ENCODE measurements around the gene CAMK4. TPM values are rescaled to one million over a fixed set of nuclear protein-coding genes. Genes with fewer than 3 reads are reported as not detected.

The CAMK4 gene
- total RNA-seq, 2 experiments from 2014 or later: 66.6 to 68.0 TPM

- H3K9me3 Mint-ChIP-seq: peaks cover 18% of the 10 kb centered on the region
- peaks cover 53% of the 10 kb centered on the region for H3K36me3 Mint-ChIP-seq
- H3K4me3 Mint-ChIP-seq: no peak overlapping the region
- peaks cover 15% of the 10 kb centered on the region for H3K4me1 Mint-ChIP-seq
- no peak for DNase-seq
- H3K27ac Mint-ChIP-seq: peak overlapping the region; percentile 73
- H3K27me3 Mint-ChIP-seq: no peaks in the 10 kb centered on the region
Measured at GRCh38 chr5:111461934-111462333, 237.8 kb downstream of the CAMK4 start.

GRCh38 chr5:111463311-111463710 is 239.1 kb downstream of the CAMK4 start:
- H3K9me3 Mint-ChIP-seq: peaks cover 18% of the 10 kb centered on the region
- H3K36me3 Mint-ChIP-seq: peaks cover 53% of the 10 kb centered on the region
- no peak for DNase-seq
- peaks cover 15% of the 10 kb centered on the region for H3K4me1 Mint-ChIP-seq
- no peak overlapping the region for H3K27ac Mint-ChIP-seq
- no peak overlapping the region for H3K4me3 Mint-ChIP-seq
- no peaks in the 10 kb centered on the region for H3K27me3 Mint-ChIP-seq

- Mint-ChIP-seq H3K4me3 (no peak overlapping the region), H3K27ac (peak overlapping the region; percentile 8), H3K4me1 (peaks cover 3% of the 10 kb centered on the region), H3K36me3 (peaks cover 37% of the 10 kb centered on the region), H3K9me3 (peaks cover 12% of the 10 kb centered on the region), H3K27me3 (no peaks in the 10 kb centered on the region)
- DNase-seq: no peak
Measured at GRCh38 chr5:111469293-111469896, 245.2 kb downstream of the CAMK4 start.

- no peak overlapping the region for H3K27ac Mint-ChIP-seq
- peaks cover 34% of the 10 kb centered on the region for H3K36me3 Mint-ChIP-seq
- no peaks in the 10 kb centered on the region for H3K27me3 Mint-ChIP-seq
- H3K9me3 Mint-ChIP-seq: peaks cover 10% of the 10 kb centered on the region
- DNase-seq: no peak
- H3K4me3 Mint-ChIP-seq: no peak overlapping the region
- peaks cover 3% of the 10 kb centered on the region for H3K4me1 Mint-ChIP-seq
Measured at GRCh38 chr5:111469903-111470302, 245.7 kb downstream of the CAMK4 start.

GRCh38 chr5:111472096-111472495 is 247.9 kb downstream of the CAMK4 start:
- H3K27ac Mint-ChIP-seq: no peak overlapping the region
- H3K36me3 Mint-ChIP-seq: peaks cover 27% of the 10 kb centered on the region
- no peak for DNase-seq
- peaks cover 3% of the 10 kb centered on the region for H3K4me1 Mint-ChIP-seq
- H3K4me3 Mint-ChIP-seq: no peak overlapping the region
- peaks cover 4% of the 10 kb centered on the region for H3K9me3 Mint-ChIP-seq
- no peaks in the 10 kb centered on the region for H3K27me3 Mint-ChIP-seq

GRCh38 chr5:111472579-111472978 is 248.4 kb downstream of the CAMK4 start:
- Mint-ChIP-seq H3K4me3 (no peak overlapping the region), H3K9me3 (peaks cover 4% of the 10 kb centered on the region), H3K36me3 (peaks cover 23% of the 10 kb centered on the region), H3K27me3 (no peaks in the 10 kb centered on the region), H3K27ac (peak overlapping the region; percentile 26), H3K4me1 (peaks cover 3% of the 10 kb centered on the region)
- DNase-seq: no peak

- peaks cover 13% of the 10 kb centered on the region for H3K36me3 Mint-ChIP-seq
- no peak for DNase-seq
- H3K27me3 Mint-ChIP-seq: no peaks in the 10 kb centered on the region
- H3K27ac Mint-ChIP-seq: no peak overlapping the region
- H3K4me3 Mint-ChIP-seq: no peak overlapping the region
- H3K9me3 Mint-ChIP-seq: no peaks in the 10 kb centered on the region
- no peaks in the 10 kb centered on the region for H3K4me1 Mint-ChIP-seq
Measured at GRCh38 chr5:111478266-111478665, 254.1 kb downstream of the CAMK4 start.

- Mint-ChIP-seq H3K9me3 (no peaks in the 10 kb centered on the region), H3K36me3 (peaks cover 13% of the 10 kb centered on the region), H3K27me3 (no peaks in the 10 kb centered on the region), H3K27ac (no peak overlapping the region), H3K4me3 (no peak overlapping the region), H3K4me1 (no peaks in the 10 kb centered on the region)
- DNase-seq: no peak
Measured at GRCh38 chr5:111478898-111479297, 254.7 kb downstream of the CAMK4 start.

GRCh38 chr5:111480346-111480745 is 256.2 kb downstream of the CAMK4 start:
- peaks cover 14% of the 10 kb centered on the region for H3K36me3 Mint-ChIP-seq
- no peak overlapping the region for H3K4me3 Mint-ChIP-seq
- no peaks in the 10 kb centered on the region for H3K4me1 Mint-ChIP-seq
- no peaks in the 10 kb centered on the region for H3K9me3 Mint-ChIP-seq
- DNase-seq: no peak
- H3K27ac Mint-ChIP-seq: no peak overlapping the region
- no peaks in the 10 kb centered on the region for H3K27me3 Mint-ChIP-seq

- peak overlapping the region; percentile 8 for H3K4me3 Mint-ChIP-seq
- peak overlapping the region; percentile 65 for H3K27ac Mint-ChIP-seq
- H3K27me3 Mint-ChIP-seq: no peaks in the 10 kb centered on the region
- H3K9me3 Mint-ChIP-seq: no peaks in the 10 kb centered on the region
- H3K4me1 Mint-ChIP-seq: peaks cover 11% of the 10 kb centered on the region
- H3K36me3 Mint-ChIP-seq: peaks cover 23% of the 10 kb centered on the region
- DNase-seq: no peak
Measured at GRCh38 chr5:111486055-111486454, 261.9 kb downstream of the CAMK4 start.

- H3K36me3 Mint-ChIP-seq: peaks cover 23% of the 10 kb centered on the region
- H3K27ac Mint-ChIP-seq: no peak overlapping the region
- H3K9me3 Mint-ChIP-seq: no peaks in the 10 kb centered on the region
- H3K4me1 Mint-ChIP-seq: peaks cover 11% of the 10 kb centered on the region
- H3K27me3 Mint-ChIP-seq: no peaks in the 10 kb centered on the region
- H3K4me3 Mint-ChIP-seq: no peak overlapping the region
- DNase-seq: no peak
Measured at GRCh38 chr5:111486926-111487325, 262.7 kb downstream of the CAMK4 start.

- Mint-ChIP-seq H3K27me3 (no peaks in the 10 kb centered on the region), H3K4me1 (peaks cover 11% of the 10 kb centered on the region), H3K36me3 (peaks cover 28% of the 10 kb centered on the region), H3K27ac (no peak overlapping the region), H3K9me3 (no peaks in the 10 kb centered on the region), H3K4me3 (no peak overlapping the region)
- DNase-seq: no peak
Measured at GRCh38 chr5:111488353-111488752, 264.2 kb downstream of the CAMK4 start.

GRCh38 chr5:111493031-111493430 is 268.8 kb downstream of the CAMK4 start:
- H3K36me3 Mint-ChIP-seq: peaks cover 22% of the 10 kb centered on the region
- DNase-seq: no peak
- no peak overlapping the region for H3K27ac Mint-ChIP-seq
- H3K27me3 Mint-ChIP-seq: no peaks in the 10 kb centered on the region
- H3K4me1 Mint-ChIP-seq: peaks cover 16% of the 10 kb centered on the region
- no peaks in the 10 kb centered on the region for H3K9me3 Mint-ChIP-seq
- no peak overlapping the region for H3K4me3 Mint-ChIP-seq

- H3K4me1 Mint-ChIP-seq: peaks cover 27% of the 10 kb centered on the region
- H3K27ac Mint-ChIP-seq: peak overlapping the region; percentile 79
- no peaks in the 10 kb centered on the region for H3K9me3 Mint-ChIP-seq
- H3K4me3 Mint-ChIP-seq: no peak overlapping the region
- H3K36me3 Mint-ChIP-seq: peaks cover 31% of the 10 kb centered on the region
- no peak for DNase-seq
- no peaks in the 10 kb centered on the region for H3K27me3 Mint-ChIP-seq
Measured at GRCh38 chr5:111494355-111494999, 270.3 kb downstream of the CAMK4 start.

GRCh38 chr5:111495159-111495558 is 271.0 kb downstream of the CAMK4 start:
- H3K4me1 Mint-ChIP-seq: peaks cover 27% of the 10 kb centered on the region
- H3K9me3 Mint-ChIP-seq: no peaks in the 10 kb centered on the region

GRCh38 chr5:111498346-111498745 is 274.2 kb downstream of the CAMK4 start:
- Mint-ChIP-seq H3K4me3 (no peak overlapping the region), H3K27me3 (no peaks in the 10 kb centered on the region), H3K36me3 (peaks cover 34% of the 10 kb centered on the region), H3K9me3 (no peaks in the 10 kb centered on the region), H3K27ac (peak overlapping the region; percentile 70), H3K4me1 (peaks cover 30% of the 10 kb centered on the region)
- DNase-seq: no peak

More at GRCh38 chr5:111495159-111495558, 271.0 kb downstream of the CAMK4 start:
- Mint-ChIP-seq H3K27ac (peak overlapping the region; percentile 79), H3K4me3 (no peak overlapping the region), H3K36me3 (peaks cover 30% of the 10 kb centered on the region), H3K27me3 (no peaks in the 10 kb centered on the region)
- no peak for DNase-seq
